Breast epithelium (tissue), 3 donors: ENCODE measurements around the gene SLC22A17.

Experiments
- CTCF ChIP-seq, 3 donors: fragments of 450-650 bp; IDR thresholded peaks; one replicate each; pipeline ENCODE4 v1.5.1; 2016 to 2017; ENCODE audit warnings: antibody characterized with exemption in 3 of 3, mild to moderate bottlenecking in 3 of 3, moderate library complexity in 3 of 3
- POLR2AphosphoS5 ChIP-seq, 3 donors: sonication (generic); formaldehyde crosslinking; IDR thresholded peaks; one replicate each; pipeline ENCODE4 v1.6.1; 2017; ENCODE audit warnings: antibody characterized with exemption in 3 of 3

DNA sequence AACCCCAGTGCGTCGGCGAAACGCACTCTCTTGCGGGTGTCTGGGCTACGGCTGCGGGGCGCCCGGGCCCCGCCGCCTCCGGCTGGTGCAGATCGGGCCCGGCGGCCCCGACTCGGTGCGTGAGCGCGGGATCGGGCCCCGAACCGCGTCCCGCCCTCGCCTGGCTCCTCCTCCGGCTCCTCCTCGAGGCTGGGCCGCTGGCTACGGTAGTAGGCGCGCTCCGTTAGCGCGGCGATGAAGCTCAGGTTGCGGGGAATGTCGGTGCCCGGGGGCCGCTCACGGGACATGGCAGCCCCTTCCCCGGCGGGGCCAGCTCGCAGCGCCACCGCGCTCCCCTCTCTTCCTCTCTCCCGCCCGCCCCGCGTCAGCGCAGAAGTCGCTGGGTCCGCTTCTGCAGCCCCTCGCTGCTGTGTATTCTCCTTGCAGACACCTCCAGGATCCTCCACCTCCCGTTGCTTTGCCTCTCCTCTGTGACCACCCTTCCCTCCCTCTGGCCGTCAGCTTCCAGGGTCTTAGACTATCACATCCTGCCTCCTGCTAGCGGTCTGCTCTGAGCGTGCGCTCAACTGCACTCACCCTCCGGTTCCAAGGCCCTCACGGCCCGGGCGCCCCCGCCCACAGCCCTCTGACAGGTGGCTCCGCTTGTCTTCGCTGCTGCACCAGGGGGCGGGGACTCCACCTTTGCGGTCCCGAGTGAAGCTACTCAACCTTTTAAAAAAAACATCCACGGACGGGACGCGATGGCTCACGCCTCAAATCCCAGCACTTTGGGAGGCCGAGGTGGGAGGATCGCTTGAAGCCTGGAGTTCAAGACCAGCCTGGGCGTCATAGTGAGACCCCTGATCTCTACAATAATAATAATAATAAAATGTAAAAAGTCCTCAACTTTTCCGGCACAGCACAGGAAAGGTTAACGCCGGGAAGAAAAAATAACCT lies 50.1 kb downstream of the SLC22A17 start, which contains the start of gene PPP1R3E:
- TF ChIP-seq CTCF (IDR thresholded peaks at IDR 0.05) = no peak
- TF ChIP-seq POLR2AphosphoS5 (IDR thresholded peaks at IDR 0.05) = peak in 1 of 3 donors; percentile 7
